Fibroblast of lung (primary cell): Measurements from ENCODE around the gene NEDD4L. TPM values are rescaled to one million over a fixed set of nuclear protein-coding genes. Genes with fewer than 3 reads are reported as not detected.

Source experiments
- DNase-seq, 2 donors: peaks; one replicate each; pipeline versions ENCODE4 v3.0.0 to v3.0.0-alpha.2; 2010; ENCODE audit warnings: low read depth in 2 of 2
- H2AFZ ChIP-seq: 2 replicates; pipeline ENCODE4 v1.5.1; 2012; ENCODE audit warnings: low read length, control low read depth, inconsistent platforms
- H3K27ac ChIP-seq: 2 replicates; pipeline ENCODE4 v1.5.1; 2011; ENCODE audit warnings: low read length, control low read depth; ENCODE audit not compliant: insufficient read depth
- H3K27me3 ChIP-seq: 2 replicates; pipeline ENCODE4 v1.5.1; 2011; ENCODE audit warnings: mild to moderate bottlenecking, low read length; ENCODE audit not compliant: control insufficient read depth, insufficient read depth
- H3K36me3 ChIP-seq: 2 replicates; pipeline ENCODE4 v1.5.1; 2011; ENCODE audit warnings: low read length; ENCODE audit not compliant: control insufficient read depth, insufficient read depth
- H3K4me1 ChIP-seq: 2 replicates; pipeline ENCODE4 v1.5.1; 2011; ENCODE audit warnings: low read length; ENCODE audit not compliant: control insufficient read depth, insufficient read depth; ENCODE audit errors: extremely low read depth
- H3K4me2 ChIP-seq: 2 replicates; pipeline ENCODE4 v1.5.1; 2011; ENCODE audit warnings: low read length, control low read depth; ENCODE audit not compliant: insufficient read depth; ENCODE audit errors: extremely low read depth
- H3K4me3 ChIP-seq, 4 experiments: fragments of 200-600 bp in 1 of 4; sonication (generic) in 1 of 4; replicated peaks in 1 of 4; 2 replicates each; pipeline ENCODE4 v1.5.1; 2011 to 2016; ENCODE audit warnings: low read length in 4 of 4, low read depth in 3 of 4, mild to moderate bottlenecking in 3 of 4, control low read depth in 2 of 4, inconsistent platforms in 1 of 4, mixed read lengths in 1 of 4; ENCODE audit not compliant: insufficient read depth in 1 of 4; ENCODE audit errors: control extremely low read depth in 1 of 4
- H3K79me2 ChIP-seq: 2 replicates; pipeline ENCODE4 v1.5.1; 2012; ENCODE audit warnings: mild to moderate bottlenecking, low read length, inconsistent platforms; ENCODE audit not compliant: control insufficient read depth, insufficient read depth
- H3K9ac ChIP-seq: 2 replicates; pipeline ENCODE4 v1.5.1; 2011; ENCODE audit warnings: mild to moderate bottlenecking, low read length, control low read depth; ENCODE audit not compliant: insufficient read depth
- H3K9me3 ChIP-seq: 2 replicates; pipeline ENCODE4 v1.5.1; 2012; ENCODE audit warnings: low read depth, low read length; ENCODE audit not compliant: control insufficient read depth, insufficient read depth
- H4K20me1 ChIP-seq: 2 replicates; pipeline ENCODE4 v1.5.1; 2011; ENCODE audit warnings: low read length; ENCODE audit not compliant: control insufficient read depth, insufficient read depth; ENCODE audit errors: extremely low read depth
- EZH2 ChIP-seq: IDR thresholded peaks from 2 replicates; pipeline ENCODE4 v1.5.1; 2012; ENCODE audit warnings: low read length, control low read depth, mild to moderate bottlenecking; ENCODE audit errors: missing control alignments
- polyA plus RNA-seq, 2 donors: library from polyadenylated mRNA; depleted of rRNA in 1 of 2; stranded (reverse) in 1 of 2; unstranded in 1 of 2; fragments of >200 nt; gene quantifications; 2 replicates each; pipeline ENCODE4 v1.2.1, GENCODE V29; 2011 to 2012; ENCODE audit warnings: missing spikeins in 1 of 2
- total RNA-seq: library from RNA; depleted of rRNA; stranded (reverse); fragments of >200 nt; gene quantifications from 2 replicates; pipeline ENCODE4 v1.2.1, GENCODE V29; 2014
- TF ChIP-seq, protein P1 (sequence below), 2 donors: IDR thresholded peaks in 1 of 2; conservative IDR thresholded peaks in 1 of 2; 1 replicate in 1 of 2; 2 replicates in 1 of 2; pipeline ENCODE4 v1.5.1; 2011 to 2012; ENCODE audit warnings: low read length in 2 of 2, control low read depth in 1 of 2, inconsistent platforms in 1 of 2, low read depth in 1 of 2, mild to moderate bottlenecking in 1 of 2

NEDD4L gene
- total and polyA plus RNA-seq, 2 donors (not counting 1 experiment from before 2014, with no cell fraction given): 5.5 to 18.7 TPM

DNA sequence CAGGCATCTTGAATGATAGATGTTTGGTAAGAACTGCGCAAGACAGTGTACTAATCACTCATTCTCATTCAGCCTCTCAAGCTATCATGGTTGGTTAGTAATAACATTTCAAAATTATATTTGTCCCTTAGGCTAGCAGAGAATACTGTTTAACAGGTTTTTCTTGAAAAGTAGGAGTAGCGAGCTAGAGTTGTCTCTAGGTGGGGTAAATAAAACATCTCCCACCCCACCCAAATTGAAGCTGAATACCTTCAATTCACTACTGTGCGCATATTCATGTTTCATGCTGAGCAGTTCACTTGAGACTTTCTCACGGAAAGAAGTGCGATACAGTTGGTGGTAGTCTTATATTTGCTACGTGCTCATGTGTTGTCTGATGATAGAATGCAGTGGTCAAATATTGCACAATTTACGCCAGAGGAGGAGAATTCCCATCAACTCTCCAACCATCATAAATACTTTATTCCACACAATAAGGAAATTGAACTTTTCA, 49.3 kb downstream of the NEDD4L start:
- TF ChIP-seq, protein P1, sequence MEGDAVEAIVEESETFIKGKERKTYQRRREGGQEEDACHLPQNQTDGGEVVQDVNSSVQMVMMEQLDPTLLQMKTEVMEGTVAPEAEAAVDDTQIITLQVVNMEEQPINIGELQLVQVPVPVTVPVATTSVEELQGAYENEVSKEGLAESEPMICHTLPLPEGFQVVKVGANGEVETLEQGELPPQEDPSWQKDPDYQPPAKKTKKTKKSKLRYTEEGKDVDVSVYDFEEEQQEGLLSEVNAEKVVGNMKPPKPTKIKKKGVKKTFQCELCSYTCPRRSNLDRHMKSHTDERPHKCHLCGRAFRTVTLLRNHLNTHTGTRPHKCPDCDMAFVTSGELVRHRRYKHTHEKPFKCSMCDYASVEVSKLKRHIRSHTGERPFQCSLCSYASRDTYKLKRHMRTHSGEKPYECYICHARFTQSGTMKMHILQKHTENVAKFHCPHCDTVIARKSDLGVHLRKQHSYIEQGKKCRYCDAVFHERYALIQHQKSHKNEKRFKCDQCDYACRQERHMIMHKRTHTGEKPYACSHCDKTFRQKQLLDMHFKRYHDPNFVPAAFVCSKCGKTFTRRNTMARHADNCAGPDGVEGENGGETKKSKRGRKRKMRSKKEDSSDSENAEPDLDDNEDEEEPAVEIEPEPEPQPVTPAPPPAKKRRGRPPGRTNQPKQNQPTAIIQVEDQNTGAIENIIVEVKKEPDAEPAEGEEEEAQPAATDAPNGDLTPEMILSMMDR (conservative IDR thresholded peaks at IDR 0.05 in 1 of 2, IDR thresholded peaks at IDR 0.05 in 1 of 2; ENCODE audit: low read depth in 1 of 2, low read length in 2 of 2): no peak
- no peak for TF ChIP-seq EZH2
- H3K9me3 ChIP-seq: no peaks in the 10 kb centered on the region
- DNase-seq: no peak
- no peak overlapping the region for H2AFZ ChIP-seq
- no peak overlapping the region for H3K4me2 ChIP-seq
- no peaks in the 10 kb centered on the region for H3K4me1 ChIP-seq
- H4K20me1 ChIP-seq: no peaks in the 10 kb centered on the region
- no peaks in the 10 kb centered on the region for H3K27me3 ChIP-seq
- H3K36me3 ChIP-seq: no peaks in the 10 kb centered on the region
- no peak overlapping the region for H3K9ac ChIP-seq
- H3K4me3 ChIP-seq: no peak overlapping the region
- H3K27ac ChIP-seq: no peak overlapping the region
- H3K79me2 ChIP-seq: no peaks in the 10 kb centered on the region

DNA sequence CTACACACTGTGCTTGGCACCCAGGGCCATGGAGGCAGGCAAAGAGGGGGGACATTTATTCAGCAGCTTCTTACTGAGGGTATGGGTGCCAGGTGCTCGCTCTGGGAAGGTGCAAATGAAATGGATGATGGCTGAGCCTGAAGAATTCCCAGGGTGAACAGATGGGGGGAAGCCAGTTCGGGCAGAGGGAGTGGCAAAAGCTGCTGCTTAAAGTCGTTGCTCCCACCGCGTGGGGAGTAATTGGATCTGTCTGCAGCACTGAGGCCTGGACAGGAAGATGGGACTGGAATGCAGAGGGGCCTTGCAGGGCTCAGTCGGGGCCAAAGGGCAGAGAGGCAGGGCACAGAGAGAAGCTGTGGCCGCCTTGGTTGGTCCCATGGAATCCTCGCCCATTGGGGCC, 51.2 kb downstream of the NEDD4L start:
- DNase-seq: no peak
- Histone ChIP-seq H3K9ac (no peak overlapping the region), H3K27ac (no peak overlapping the region), H3K79me2 (no peaks in the 10 kb centered on the region), H2AFZ (no peak overlapping the region), H3K9me3 (no peaks in the 10 kb centered on the region), H3K36me3 (no peaks in the 10 kb centered on the region), H3K4me2 (no peak overlapping the region), H3K4me1 (no peaks in the 10 kb centered on the region), H3K27me3 (no peaks in the 10 kb centered on the region), H4K20me1 (no peaks in the 10 kb centered on the region), H3K4me3 (no peak overlapping the region)
- no peak for TF ChIP-seq EZH2
- TF ChIP-seq, protein P1 (conservative IDR thresholded peaks at IDR 0.05 in 1 of 2, IDR thresholded peaks at IDR 0.05 in 1 of 2; ENCODE audit: low read depth in 1 of 2, low read length in 2 of 2): no peak

DNA sequence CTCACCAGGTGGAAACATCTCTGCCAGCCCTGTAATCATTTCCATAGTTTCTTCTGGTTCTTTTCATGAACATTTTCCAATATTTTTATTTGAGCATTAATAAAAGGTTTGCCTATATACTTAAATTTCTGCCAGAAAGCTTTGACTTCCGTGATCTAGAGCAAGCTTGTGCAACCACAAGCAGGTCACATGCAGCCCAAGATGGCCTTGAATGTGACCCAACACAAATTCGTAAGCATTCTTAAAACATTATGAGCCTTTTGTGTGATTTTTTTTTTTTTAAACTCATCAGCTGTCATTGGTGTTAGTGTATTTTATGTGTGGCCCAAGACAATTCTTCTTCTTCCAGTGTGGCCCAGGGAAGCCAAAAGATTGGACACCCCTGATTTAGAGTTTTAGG, 51.6 kb downstream of the NEDD4L start:
- no peaks in the 10 kb centered on the region for H3K9me3 ChIP-seq
- no peaks in the 10 kb centered on the region for H3K79me2 ChIP-seq
- no peak overlapping the region for H2AFZ ChIP-seq
- H3K4me2 ChIP-seq: no peak overlapping the region
- H3K36me3 ChIP-seq: no peaks in the 10 kb centered on the region
- no peaks in the 10 kb centered on the region for H3K4me1 ChIP-seq
- no peak overlapping the region for H3K4me3 ChIP-seq
- DNase-seq: no peak
- H3K27ac ChIP-seq: no peak overlapping the region
- no peak for TF ChIP-seq EZH2
- TF ChIP-seq, protein P1 (conservative IDR thresholded peaks at IDR 0.05 in 1 of 2, IDR thresholded peaks at IDR 0.05 in 1 of 2; ENCODE audit: low read depth in 1 of 2, low read length in 2 of 2): no peak
- no peaks in the 10 kb centered on the region for H3K27me3 ChIP-seq
- H4K20me1 ChIP-seq: no peaks in the 10 kb centered on the region
- H3K9ac ChIP-seq: no peak overlapping the region
